ENCODE data around the gene CNOT1. TPM values are rescaled to one million over a fixed set of nuclear protein-coding genes. Genes with fewer than 3 reads are reported as not detected.

Gene CNOT1
- total and polyA plus RNA-seq, 4 donors = 35.6 to 187 (median 120) TPM

DNA sequence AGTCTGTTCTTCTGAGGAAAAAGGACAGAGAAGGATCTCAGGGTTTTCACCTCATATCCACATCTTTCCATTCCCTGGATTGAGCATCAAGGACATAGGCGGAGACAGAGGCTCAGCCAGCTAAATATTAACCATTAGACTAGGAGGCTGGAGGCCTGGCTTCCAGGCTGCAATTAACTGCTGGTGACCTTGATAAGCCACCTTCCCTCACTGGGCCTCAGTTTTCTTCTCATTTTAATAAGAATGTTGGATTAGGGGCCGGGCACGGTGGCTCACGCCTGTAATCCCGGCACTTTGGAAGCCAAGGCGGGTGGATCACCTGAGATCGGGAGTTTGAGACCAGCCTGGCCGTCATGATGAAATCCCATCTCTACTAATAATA lies 25.6 kb upstream of the CNOT1 start:
- H3K27ac ChIP-seq (ENCODE audit: low read depth in 1 of 2, low read length in 1 of 2) = no peak overlapping the region
- H3K9ac ChIP-seq (ENCODE audit: insufficient read depth in 1 of 2, low read length in 2 of 2) = no peak overlapping the region
- ATAC-seq (ENCODE audit: insufficient read depth, low FRiP score) (no peak), DNase-seq (no peak)
- TF ChIP-seq, protein P1, sequence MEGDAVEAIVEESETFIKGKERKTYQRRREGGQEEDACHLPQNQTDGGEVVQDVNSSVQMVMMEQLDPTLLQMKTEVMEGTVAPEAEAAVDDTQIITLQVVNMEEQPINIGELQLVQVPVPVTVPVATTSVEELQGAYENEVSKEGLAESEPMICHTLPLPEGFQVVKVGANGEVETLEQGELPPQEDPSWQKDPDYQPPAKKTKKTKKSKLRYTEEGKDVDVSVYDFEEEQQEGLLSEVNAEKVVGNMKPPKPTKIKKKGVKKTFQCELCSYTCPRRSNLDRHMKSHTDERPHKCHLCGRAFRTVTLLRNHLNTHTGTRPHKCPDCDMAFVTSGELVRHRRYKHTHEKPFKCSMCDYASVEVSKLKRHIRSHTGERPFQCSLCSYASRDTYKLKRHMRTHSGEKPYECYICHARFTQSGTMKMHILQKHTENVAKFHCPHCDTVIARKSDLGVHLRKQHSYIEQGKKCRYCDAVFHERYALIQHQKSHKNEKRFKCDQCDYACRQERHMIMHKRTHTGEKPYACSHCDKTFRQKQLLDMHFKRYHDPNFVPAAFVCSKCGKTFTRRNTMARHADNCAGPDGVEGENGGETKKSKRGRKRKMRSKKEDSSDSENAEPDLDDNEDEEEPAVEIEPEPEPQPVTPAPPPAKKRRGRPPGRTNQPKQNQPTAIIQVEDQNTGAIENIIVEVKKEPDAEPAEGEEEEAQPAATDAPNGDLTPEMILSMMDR (IDR thresholded peaks at IDR 0.05; ENCODE audit: control extremely low read depth, extremely low read depth) = no peak
- 87 to 90% methylated on average over 8 of the region's 8 CpGs for WGBS, 2 donors
- no peaks in the 10 kb centered on the region for H3K27me3 ChIP-seq (ENCODE audit: control insufficient read depth in 3 of 3, insufficient read depth in 3 of 3, low read length in 2 of 3)
- H3K9me3 ChIP-seq (ENCODE audit: control insufficient read depth in 4 of 4, insufficient read depth in 3 of 4, low read length in 3 of 4) = no peaks in the 10 kb centered on the region
- H3K36me3 ChIP-seq (ENCODE audit: control insufficient read depth in 4 of 4, insufficient read depth in 4 of 4, low read length in 4 of 4) = no peaks in the 10 kb centered on the region
- H3K4me3 ChIP-seq = no peak overlapping the region
- no peaks in the 10 kb centered on the region for H3K4me1 ChIP-seq (ENCODE audit: control insufficient read depth in 5 of 5, insufficient read depth in 5 of 5, low read length in 5 of 5)

DNA sequence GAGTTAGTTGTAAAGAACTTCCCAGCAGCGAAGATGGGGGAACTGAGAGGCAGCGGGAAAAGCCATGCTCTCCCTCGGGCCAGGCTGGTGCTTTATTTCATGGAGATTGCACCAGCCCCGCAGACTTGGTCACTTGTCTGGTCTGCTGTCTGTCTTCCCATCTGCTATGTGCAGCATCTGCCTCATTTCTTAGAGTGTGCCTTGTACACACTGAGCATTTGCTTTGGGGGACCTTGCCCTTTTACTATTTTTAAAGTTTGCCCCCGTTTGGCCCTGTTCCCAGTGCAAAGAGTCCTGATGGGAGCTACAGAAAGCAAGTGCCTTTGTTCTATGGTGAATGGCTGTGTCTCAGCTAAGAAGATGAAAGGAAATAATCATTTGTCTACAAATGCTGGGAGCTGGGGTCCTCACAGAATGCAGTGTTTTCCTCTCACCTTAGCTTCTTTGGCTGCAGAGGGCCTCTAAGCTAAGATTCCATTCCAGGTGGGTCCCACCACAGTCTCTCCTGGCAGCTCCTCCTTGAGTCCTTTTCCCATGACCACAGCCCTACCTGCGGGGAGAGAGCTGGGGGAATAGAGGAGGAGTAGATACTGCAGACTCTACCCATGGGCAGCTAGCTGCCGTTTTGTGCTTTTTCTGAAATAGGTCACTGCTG lies 25.1 kb upstream of the CNOT1 start:
- DNase-seq (no peak), ATAC-seq (ENCODE audit: insufficient read depth, low FRiP score) (no peak)
- TF ChIP-seq, protein P1 (IDR thresholded peaks at IDR 0.05; ENCODE audit: control extremely low read depth, extremely low read depth) = no peak
- H3K36me3 ChIP-seq (ENCODE audit: control insufficient read depth in 4 of 4, insufficient read depth in 4 of 4, low read length in 4 of 4) = no peaks in the 10 kb centered on the region
- 76 to 87% methylated on average over 7 of the region's 7 CpGs for WGBS, 2 donors
- no peaks in the 10 kb centered on the region for H3K9me3 ChIP-seq (ENCODE audit: control insufficient read depth in 4 of 4, insufficient read depth in 3 of 4, low read length in 3 of 4)
- no peaks in the 10 kb centered on the region for H3K4me1 ChIP-seq (ENCODE audit: control insufficient read depth in 5 of 5, insufficient read depth in 5 of 5, low read length in 5 of 5)
- no peaks in the 10 kb centered on the region for H3K27me3 ChIP-seq (ENCODE audit: control insufficient read depth in 3 of 3, insufficient read depth in 3 of 3, low read length in 2 of 3)
- no peak overlapping the region for H3K9ac ChIP-seq (ENCODE audit: insufficient read depth in 1 of 2, low read length in 2 of 2)
- H3K4me3 ChIP-seq = no peak overlapping the region
- no peak overlapping the region for H3K27ac ChIP-seq (ENCODE audit: low read depth in 1 of 2, low read length in 1 of 2)

DNA sequence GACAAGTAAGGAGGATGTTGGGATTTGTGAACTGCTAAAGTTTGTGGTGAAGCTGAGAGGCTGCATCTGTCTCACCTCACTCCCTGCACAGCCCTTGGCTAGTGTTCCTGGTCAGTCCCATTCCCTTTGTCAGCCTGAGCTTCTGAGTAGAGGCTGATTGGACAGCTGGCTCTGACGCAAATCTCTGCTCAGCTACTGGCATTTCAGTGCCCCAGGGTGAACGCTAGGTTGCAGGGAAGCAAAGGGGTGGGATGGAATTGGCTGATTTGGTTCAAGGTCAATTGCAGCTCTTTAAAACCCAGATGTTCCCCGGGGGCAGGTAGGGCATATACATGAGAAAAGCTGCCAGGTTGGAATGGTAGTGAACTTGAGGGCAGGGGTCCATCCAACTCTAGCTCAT lies 23.1 kb upstream of the CNOT1 start:
- no peak overlapping the region for H3K27ac ChIP-seq (ENCODE audit: low read depth in 1 of 2, low read length in 1 of 2)
- H3K36me3 ChIP-seq (ENCODE audit: control insufficient read depth in 4 of 4, insufficient read depth in 4 of 4, low read length in 4 of 4) = no peaks in the 10 kb centered on the region
- no peak for ATAC-seq (ENCODE audit: insufficient read depth, low FRiP score)
- no peak overlapping the region for H3K4me3 ChIP-seq
- DNase-seq = no peak
- H3K9ac ChIP-seq (ENCODE audit: insufficient read depth in 1 of 2, low read length in 2 of 2) = no peak overlapping the region
- H3K9me3 ChIP-seq (ENCODE audit: control insufficient read depth in 4 of 4, insufficient read depth in 3 of 4, low read length in 3 of 4) = no peaks in the 10 kb centered on the region
- TF ChIP-seq, protein P1 (IDR thresholded peaks at IDR 0.05; ENCODE audit: control extremely low read depth, extremely low read depth) = no peak
- 40 to 49% methylated on average over 3 of the region's 3 CpGs for WGBS, 2 donors
- H3K4me1 ChIP-seq (ENCODE audit: control insufficient read depth in 5 of 5, insufficient read depth in 5 of 5, low read length in 5 of 5) = no peaks in the 10 kb centered on the region
- H3K27me3 ChIP-seq (ENCODE audit: control insufficient read depth in 3 of 3, insufficient read depth in 3 of 3, low read length in 2 of 3) = no peaks in the 10 kb centered on the region

DNA sequence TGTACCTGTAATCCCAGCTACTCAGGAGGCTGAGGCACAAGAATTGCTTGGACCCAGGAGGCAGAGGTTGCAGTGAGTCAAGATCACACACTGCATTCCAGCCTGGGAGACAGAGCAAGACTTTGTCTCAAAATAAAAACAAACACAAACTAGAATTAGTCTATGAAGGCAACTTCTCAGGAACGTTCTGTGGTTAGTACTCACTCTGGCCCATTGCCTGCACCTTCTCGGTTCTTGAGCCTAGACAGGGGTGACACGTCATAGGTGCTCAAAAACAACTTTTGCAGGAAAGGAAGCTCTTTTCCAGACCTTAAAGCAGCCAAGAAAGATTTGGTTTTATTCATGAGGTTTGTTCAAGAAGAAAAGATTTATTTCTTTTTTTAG lies 22.3 kb upstream of the CNOT1 start:
- no peak for DNase-seq
- TF ChIP-seq, protein P1 (IDR thresholded peaks at IDR 0.05; ENCODE audit: control extremely low read depth, extremely low read depth) = no peak
- Histone ChIP-seq H3K27ac (ENCODE audit: low read depth in 1 of 2, low read length in 1 of 2) (no peak overlapping the region), H3K9ac (ENCODE audit: insufficient read depth in 1 of 2, low read length in 2 of 2) (no peak overlapping the region), H3K9me3 (ENCODE audit: control insufficient read depth in 4 of 4, insufficient read depth in 3 of 4, low read length in 3 of 4) (no peaks in the 10 kb centered on the region), H3K4me3 (no peak overlapping the region), H3K27me3 (ENCODE audit: control insufficient read depth in 3 of 3, insufficient read depth in 3 of 3, low read length in 2 of 3) (no peaks in the 10 kb centered on the region), H3K36me3 (ENCODE audit: control insufficient read depth in 4 of 4, insufficient read depth in 4 of 4, low read length in 4 of 4) (no peaks in the 10 kb centered on the region), H3K4me1 (ENCODE audit: control insufficient read depth in 5 of 5, insufficient read depth in 5 of 5, low read length in 5 of 5) (no peaks in the 10 kb centered on the region)
- no peak for ATAC-seq (ENCODE audit: insufficient read depth, low FRiP score)
- WGBS, 2 donors = 79 to 89% methylated on average over 3 of the region's 3 CpGs
